ENCODE measurements around the gene RAB40C. TPM values are rescaled to one million over a fixed set of nuclear protein-coding genes. Genes with fewer than 3 reads are reported as not detected.

Gene RAB40C
- total and polyA plus RNA-seq, 2 donors from 2014 or later: 18.1 to 24.0 TPM

DNA sequence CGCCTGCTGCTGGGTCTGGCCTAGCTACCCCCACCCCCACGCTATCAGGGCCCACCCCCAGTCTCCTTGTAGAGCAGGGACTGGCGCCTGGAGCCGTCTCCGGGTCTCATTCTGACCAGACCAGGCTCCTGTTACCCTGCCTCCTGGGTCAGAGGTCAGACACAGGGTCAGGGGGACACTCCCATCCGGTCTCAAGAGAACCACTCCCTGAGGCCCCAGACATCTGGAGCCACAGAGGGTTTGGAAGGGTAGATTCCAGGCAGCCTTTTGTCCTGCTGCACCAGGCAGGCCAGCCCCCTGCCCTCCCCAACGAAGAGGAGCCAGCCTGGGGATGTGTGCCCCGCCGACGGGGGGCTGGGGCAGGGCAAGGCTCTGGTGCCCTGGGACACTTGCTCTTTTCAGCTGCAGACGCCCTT lies 40.0 kb downstream of the RAB40C start:
- intact Hi-C loops (cut with DNase I): no loop called here
- Histone ChIP-seq H3K27ac (ENCODE audit: low read depth in 2 of 2, low read length in 2 of 2) (no peak overlapping the region), H3K9ac (ENCODE audit: low read length in 3 of 3) (no peak overlapping the region), H3K4me3 (ENCODE audit: low read length in 3 of 3) (no peak overlapping the region), H3K36me3 (ENCODE audit: control insufficient read depth in 2 of 3, insufficient read depth in 3 of 3, low read length in 3 of 3) (peaks cover 0 to 6% (median 0%) of the 10 kb centered on the region in 3 donors), H3K4me1 (ENCODE audit: control insufficient read depth in 2 of 3, insufficient read depth in 2 of 3, low read depth in 1 of 3, low read length in 3 of 3) (peaks cover 0 to 27% (median 12%) of the 10 kb centered on the region in 3 donors), H3K27me3 (ENCODE audit: control insufficient read depth, insufficient read depth, low read length) (no peaks in the 10 kb centered on the region), H3K9me3 (ENCODE audit: control insufficient read depth in 2 of 3, insufficient read depth in 1 of 3, low read length in 3 of 3) (no peaks in the 10 kb centered on the region)
- TF ChIP-seq CTCF (IDR thresholded peaks at IDR 0.05; ENCODE audit: borderline replicate concordance, extremely low read depth, insufficient read depth): no peak
- DNase-seq (peak in 2 of 5 donors; percentile 82 to 85), FAIRE-seq (no peak)

- H3K36me3 ChIP-seq (ENCODE audit: control insufficient read depth in 2 of 3, insufficient read depth in 3 of 3, low read length in 3 of 3): peaks cover 0 to 6% (median 0%) of the 10 kb centered on the region in 3 donors
- no peaks in the 10 kb centered on the region for H3K9me3 ChIP-seq (ENCODE audit: control insufficient read depth in 2 of 3, insufficient read depth in 1 of 3, low read length in 3 of 3)
- FAIRE-seq: no peak
- no peak for TF ChIP-seq CTCF (IDR thresholded peaks at IDR 0.05; ENCODE audit: borderline replicate concordance, extremely low read depth, insufficient read depth)
- peaks cover 0 to 31% (median 12%) of the 10 kb centered on the region in 3 donors for H3K4me1 ChIP-seq (ENCODE audit: control insufficient read depth in 2 of 3, insufficient read depth in 2 of 3, low read depth in 1 of 3, low read length in 3 of 3)
- intact Hi-C loops (cut with DNase I): no loop called here
- no peak overlapping the region for H3K4me3 ChIP-seq (ENCODE audit: low read length in 3 of 3)
- peak in 1 of 5 donors; percentile 36 for DNase-seq
- H3K27ac ChIP-seq (ENCODE audit: low read depth in 2 of 2, low read length in 2 of 2): no peak overlapping the region
- H3K9ac ChIP-seq (ENCODE audit: low read length in 3 of 3): no peak overlapping the region
- H3K27me3 ChIP-seq (ENCODE audit: control insufficient read depth, insufficient read depth, low read length): no peaks in the 10 kb centered on the region
Measured at GRCh38 chr16:630249-630814, 40.5 kb downstream of the RAB40C start.

DNA sequence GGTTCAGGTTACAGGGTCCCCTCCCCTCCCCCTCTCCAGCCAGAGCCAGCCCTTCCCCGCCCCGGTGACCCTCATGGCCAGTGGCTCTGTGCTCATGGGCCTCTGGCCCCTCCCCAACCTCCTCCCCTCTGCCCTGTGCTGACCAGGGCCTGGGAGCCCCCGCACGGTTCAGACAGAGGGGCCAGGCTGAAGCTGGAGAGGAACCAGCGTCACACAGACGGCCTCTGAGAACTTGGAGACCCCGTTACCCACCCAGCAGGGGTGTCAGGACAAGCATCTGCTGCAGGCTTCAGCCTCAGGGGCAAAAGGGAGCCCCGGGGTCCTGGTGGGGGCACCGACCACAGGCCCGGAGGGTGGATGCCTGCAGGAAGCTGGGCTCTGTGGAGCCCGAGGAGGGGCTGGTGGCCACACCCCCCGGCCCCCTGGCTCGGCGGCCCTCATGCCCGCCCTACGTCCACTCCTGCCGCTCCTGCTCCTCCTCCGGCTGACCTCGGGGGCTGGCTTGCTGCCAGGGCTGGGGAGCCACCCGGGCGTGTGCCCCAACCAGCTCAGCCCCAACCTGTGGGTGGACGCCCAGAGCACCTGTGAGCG lies 41.0 kb downstream of the RAB40C start, which contains the start of gene WFIKKN1:
WFIKKN1 (plus strand) TSS at position 171 of the 591 bp plus-strand sequence; CDS start at position 440, 269 bp downstream.
- no peak within 1 kb of the TSS for H3K4me3 ChIP-seq (ENCODE audit: low read length in 3 of 3)
- no peak for FAIRE-seq

More for the DNA sequence above, 41.0 kb downstream of the RAB40C start, which contains the start of gene WFIKKN1:
- H3K27me3 ChIP-seq (ENCODE audit: control insufficient read depth, insufficient read depth, low read length): no peaks in the 10 kb centered on the region
- peak; percentile 62 to 85 (median 76) for DNase-seq
- no peak within 1 kb of the TSS for H3K27ac ChIP-seq (ENCODE audit: low read depth in 2 of 2, low read length in 2 of 2)
- no peak for TF ChIP-seq CTCF (IDR thresholded peaks at IDR 0.05; ENCODE audit: borderline replicate concordance, extremely low read depth, insufficient read depth)
- no peaks in the 10 kb centered on the region for H3K9me3 ChIP-seq (ENCODE audit: control insufficient read depth in 2 of 3, insufficient read depth in 1 of 3, low read length in 3 of 3)
- peaks cover 0 to 33% (median 12%) of the 10 kb centered on the region in 3 donors for H3K4me1 ChIP-seq (ENCODE audit: control insufficient read depth in 2 of 3, insufficient read depth in 2 of 3, low read depth in 1 of 3, low read length in 3 of 3)
- intact Hi-C loops (cut with DNase I): no loop called here
- H3K36me3 ChIP-seq (ENCODE audit: control insufficient read depth in 2 of 3, insufficient read depth in 3 of 3, low read length in 3 of 3): peaks cover 0 to 6% (median 0%) of the 10 kb centered on the region in 3 donors
- no peak within 1 kb of the TSS for H3K9ac ChIP-seq (ENCODE audit: low read length in 3 of 3)

Measured in kidney (tissue), 14 donors.